GM23248 (cell line): ENCODE measurements around the gene SUMO1.

Experiments
- EZH2 ChIP-seq: fragments of 200-600 bp; sonication (generic); IDR thresholded peaks from 2 replicates; pipeline ENCODE4 v1.6.1; 2018; ENCODE audit warnings: antibody characterized with exemption, mild to moderate bottlenecking; ENCODE audit not compliant: insufficient read depth, poor library complexity, severe bottlenecking
- EZH2phosphoT487 ChIP-seq: fragments of 200-600 bp; sonication (generic); IDR thresholded peaks from 2 replicates; pipeline ENCODE4 v1.6.1; 2018; ENCODE audit warnings: antibody characterized with exemption, moderate library complexity, mild to moderate bottlenecking, low read depth; ENCODE audit not compliant: insufficient read depth

GRCh38 chr2:202278944-202279343 lies 40.5 kb upstream of the SUMO1 start:
- no peak for TF ChIP-seq EZH2phosphoT487
- no peak for TF ChIP-seq EZH2
